GM10847 (cell line): Measurements from ENCODE around the gene TEDC1.

Source experiments
- POLR2A ChIP-seq: IDR thresholded peaks from 2 replicates; pipeline ENCODE4 v1.6.1; 2011; ENCODE audit not compliant: insufficient read length; ENCODE audit errors: extremely low read depth

The TEDC1 gene

GRCh38 chr14:105476831-105477659, 14.0 kb upstream of the TEDC1 start:
- TF ChIP-seq POLR2A, result no peak

- TF ChIP-seq POLR2A, result no peak
Measured at GRCh38 chr14:105477660-105478397, 13.2 kb upstream of the TEDC1 start.

GRCh38 chr14:105478398-105479251, 12.4 kb upstream of the TEDC1 start:
- TF ChIP-seq POLR2A, result no peak

GRCh38 chr14:105479431-105480158, 11.5 kb upstream of the TEDC1 start:
- no peak for TF ChIP-seq POLR2A

GRCh38 chr14:105480199-105480746, 10.8 kb upstream of the TEDC1 start:
- TF ChIP-seq POLR2A, result no peak

- TF ChIP-seq POLR2A, result no peak
Measured at GRCh38 chr14:105480807-105481801, 9.9 kb upstream of the TEDC1 start.

GRCh38 chr14:105481886-105482457, 9.1 kb upstream of the TEDC1 start:
- TF ChIP-seq POLR2A, result no peak

GRCh38 chr14:105482486-105483110, 8.4 kb upstream of the TEDC1 start:
- TF ChIP-seq POLR2A, result no peak

GRCh38 chr14:105483300-105484068, 7.6 kb upstream of the TEDC1 start:
- TF ChIP-seq POLR2A, result no peak

GRCh38 chr14:105484069-105484996, 6.7 kb upstream of the TEDC1 start:
- no peak for TF ChIP-seq POLR2A

- no peak for TF ChIP-seq POLR2A
Measured at GRCh38 chr14:105484997-105485393, 6.1 kb upstream of the TEDC1 start.

GRCh38 chr14:105485739-105486162, 5.3 kb upstream of the TEDC1 start:
- TF ChIP-seq POLR2A, result no peak
